GM19023 (cell line): ENCODE measurements around the gene MARCHF5.
"Not testable (repeated sequence)": the region's sequence is repeated elsewhere in the genome, so short reads cannot be mapped to it uniquely, and the experiment has no call there.

Experiments used
- ATAC-seq: cut with Tn5 transposase; IDR thresholded peaks from one replicate; pipeline ENCODE4 v1.9.1; 2021; ENCODE audit warnings: mild to moderate bottlenecking, moderate library complexity; ENCODE audit not compliant: unreplicated experiment

MARCHF5 gene

DNA sequence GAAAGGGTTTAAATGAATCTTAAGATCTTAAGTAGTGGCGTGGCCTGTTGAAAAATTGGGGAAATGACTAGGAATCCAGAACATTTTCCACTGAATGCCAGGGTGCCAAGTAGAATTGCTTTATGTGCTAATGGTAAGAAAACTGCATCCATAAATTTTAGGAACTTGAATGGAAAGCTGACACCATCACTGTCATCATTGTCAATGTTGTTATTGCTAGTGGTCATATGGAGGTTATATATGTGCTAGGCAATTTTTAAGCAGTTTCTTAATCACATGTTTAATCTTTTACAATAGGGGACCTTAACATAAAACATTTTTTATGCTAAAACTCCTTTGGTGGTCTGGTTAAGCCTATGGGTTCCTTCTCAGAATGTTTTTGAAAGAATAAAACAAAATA lies 13.1 kb downstream of the MARCHF5 start:
- no peak for ATAC-seq

DNA sequence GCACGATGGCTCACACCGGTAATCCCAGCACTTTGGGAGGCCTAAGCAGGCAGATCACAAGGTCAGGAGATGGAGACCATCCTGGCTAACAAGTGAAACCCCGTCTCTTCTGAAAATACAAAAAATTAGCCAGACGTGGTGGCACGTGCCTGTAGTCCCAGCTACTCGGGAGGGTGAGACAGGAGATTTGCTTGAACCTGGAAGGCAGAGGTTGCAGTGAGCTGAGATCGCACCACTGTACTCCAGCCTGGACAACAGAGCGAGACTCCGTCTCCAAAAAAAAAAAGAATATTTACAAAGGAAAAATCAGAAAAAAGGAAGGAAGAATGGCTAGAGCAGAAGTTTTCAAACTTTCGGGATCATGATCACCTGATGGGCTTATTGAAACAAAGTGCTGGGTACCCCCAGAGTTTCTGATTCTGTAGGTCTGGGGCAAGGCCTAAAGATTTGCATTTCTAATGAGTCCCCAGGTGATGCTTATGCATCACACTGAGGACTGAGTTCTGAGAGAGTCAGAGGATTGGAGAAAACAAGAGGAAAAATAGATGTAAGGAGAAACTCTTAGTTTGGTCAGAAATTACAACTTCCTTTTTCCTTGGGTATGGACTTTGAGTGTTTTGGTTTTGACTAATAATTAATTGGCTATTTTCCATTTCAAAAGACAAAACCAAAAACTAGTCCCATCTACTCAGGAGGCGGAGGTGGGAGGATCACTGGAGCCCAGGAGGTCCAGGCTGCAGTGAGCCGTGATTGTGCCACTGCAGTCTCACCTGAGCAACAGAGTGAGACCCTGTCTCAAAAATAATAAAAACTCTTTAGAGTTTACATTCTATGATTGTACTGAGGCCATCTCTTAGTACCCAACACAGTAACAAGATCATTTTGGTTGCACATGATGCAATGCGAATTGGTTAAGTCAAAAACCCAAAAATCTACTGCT lies 14.4 kb downstream of the MARCHF5 start:
- ATAC-seq: no peak

DNA sequence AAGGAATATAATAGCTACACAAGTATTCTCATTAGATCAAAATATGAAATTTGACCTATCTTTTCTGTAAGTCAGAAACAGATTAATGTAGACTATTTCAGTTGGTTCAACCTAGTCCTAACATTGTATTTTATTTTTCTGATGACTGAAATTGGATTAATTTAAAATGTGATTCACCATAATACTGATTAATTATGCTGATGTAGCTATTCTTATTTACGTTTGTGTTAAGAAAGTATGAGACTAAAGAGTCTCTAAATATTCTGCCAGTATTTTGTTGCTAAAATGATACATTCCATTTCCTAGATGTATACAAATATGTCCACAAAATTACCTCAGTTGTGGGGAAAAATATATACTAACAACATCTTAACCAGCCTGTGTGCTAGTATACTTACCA lies 18.3 kb downstream of the MARCHF5 start:
- no peak for ATAC-seq

- ATAC-seq: no peak
Observed at GRCh38 chr10:92313750-92314149, 22.8 kb downstream of the MARCHF5 start.

DNA sequence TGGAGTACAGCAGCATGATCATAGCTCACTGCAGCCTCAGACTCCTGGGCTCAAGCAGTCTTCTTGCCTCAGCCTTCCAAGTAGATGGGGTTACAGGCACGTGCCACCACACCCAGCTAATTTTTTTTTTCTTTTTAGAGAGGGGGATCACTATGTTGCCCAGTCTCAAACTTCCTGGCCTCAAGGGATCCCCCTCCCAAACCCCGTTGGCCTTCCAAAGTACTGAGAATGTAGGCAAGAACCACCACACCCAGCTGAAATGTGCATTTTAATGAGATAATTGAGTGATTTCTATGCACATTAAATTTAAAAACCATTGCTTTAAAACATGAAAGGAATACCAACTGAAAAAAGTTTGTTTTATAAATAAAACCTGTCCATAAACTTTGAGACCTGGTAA lies 25.6 kb downstream of the MARCHF5 start:
- no peak for ATAC-seq

DNA sequence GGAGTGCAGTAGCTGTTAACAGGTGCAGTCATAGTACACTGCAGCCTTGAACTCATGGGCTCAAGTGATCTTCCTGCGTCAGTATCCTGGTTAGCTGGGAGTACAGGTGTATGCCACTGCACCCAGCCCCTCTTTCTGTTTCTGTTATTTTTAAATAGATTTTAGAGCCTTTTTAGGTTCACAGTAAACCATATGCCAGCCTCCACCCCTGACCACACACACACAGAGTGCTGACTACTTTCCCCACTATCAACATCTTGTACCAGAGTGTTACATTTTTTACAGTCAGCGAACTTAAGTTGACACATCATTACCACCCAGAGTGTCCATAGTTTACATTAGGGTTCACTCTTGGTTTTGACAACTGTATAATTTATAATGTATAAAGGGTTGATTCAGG lies 32.1 kb downstream of the MARCHF5 start:
- ATAC-seq: no peak

- ATAC-seq: no peak
Observed at GRCh38 chr10:92327445-92328433, 36.8 kb downstream of the MARCHF5 start.

DNA sequence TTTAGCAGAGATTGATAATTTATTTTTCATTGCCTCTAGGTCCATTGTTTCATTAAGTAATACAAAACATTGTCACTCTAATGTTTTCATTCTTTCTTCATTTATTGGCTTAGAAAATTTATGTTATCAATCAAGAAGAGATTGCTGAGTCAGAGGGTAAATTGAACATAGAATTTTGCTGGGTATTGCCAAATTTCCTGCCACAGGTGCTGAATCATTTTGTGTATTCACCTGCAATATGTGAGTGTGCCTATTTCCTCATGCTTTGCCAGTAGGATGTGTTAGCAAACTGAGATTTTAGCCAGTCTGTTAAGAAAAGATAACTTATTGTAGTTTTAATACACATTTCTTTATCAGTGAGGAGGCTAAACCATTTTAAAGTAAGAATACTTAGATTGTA lies 38.0 kb downstream of the MARCHF5 start:
- ATAC-seq: no peak

GRCh38 chr10:92329927-92330326 lies 39.0 kb downstream of the MARCHF5 start:
- ATAC-seq: not testable (repeated sequence)

DNA sequence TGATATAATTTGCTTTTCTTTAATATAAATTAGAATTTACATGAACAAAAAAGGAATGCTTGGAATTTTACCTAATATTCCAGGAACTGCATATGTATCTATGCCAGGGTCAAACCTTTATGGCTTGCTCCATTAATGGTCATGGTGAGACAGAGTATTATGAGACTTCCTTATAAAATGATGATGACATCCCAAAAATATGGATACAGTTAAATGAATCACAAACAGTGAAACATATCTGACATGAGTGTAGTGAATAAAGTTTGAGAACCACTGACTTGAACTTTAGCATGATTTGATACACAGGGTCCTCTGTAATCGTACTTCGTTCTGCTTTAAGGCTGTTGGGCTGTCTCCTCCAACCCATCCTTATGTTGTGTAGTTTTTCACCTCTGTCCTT lies 51.8 kb downstream of the MARCHF5 start:
- no peak for ATAC-seq

DNA sequence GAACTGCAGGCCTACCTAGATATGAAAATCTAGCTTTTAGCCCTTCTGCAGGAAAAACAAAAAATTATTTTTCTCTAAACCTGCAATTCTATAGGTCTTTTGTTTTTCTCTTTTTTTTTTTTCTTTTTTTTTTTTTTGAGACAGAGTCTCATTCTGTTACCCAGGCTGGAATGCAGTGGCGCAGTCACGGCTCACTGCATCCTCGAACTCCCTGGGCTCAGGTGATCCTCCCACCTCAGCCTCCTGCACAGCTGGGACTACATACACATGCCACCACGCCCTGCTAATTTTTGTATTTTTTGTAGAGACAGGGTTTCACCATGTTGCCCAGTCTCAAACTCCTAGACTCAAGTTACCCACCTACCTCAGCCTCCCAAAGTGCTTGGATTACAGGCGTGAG lies 54.6 kb downstream of the MARCHF5 start:
- not testable (repeated sequence) for ATAC-seq

DNA sequence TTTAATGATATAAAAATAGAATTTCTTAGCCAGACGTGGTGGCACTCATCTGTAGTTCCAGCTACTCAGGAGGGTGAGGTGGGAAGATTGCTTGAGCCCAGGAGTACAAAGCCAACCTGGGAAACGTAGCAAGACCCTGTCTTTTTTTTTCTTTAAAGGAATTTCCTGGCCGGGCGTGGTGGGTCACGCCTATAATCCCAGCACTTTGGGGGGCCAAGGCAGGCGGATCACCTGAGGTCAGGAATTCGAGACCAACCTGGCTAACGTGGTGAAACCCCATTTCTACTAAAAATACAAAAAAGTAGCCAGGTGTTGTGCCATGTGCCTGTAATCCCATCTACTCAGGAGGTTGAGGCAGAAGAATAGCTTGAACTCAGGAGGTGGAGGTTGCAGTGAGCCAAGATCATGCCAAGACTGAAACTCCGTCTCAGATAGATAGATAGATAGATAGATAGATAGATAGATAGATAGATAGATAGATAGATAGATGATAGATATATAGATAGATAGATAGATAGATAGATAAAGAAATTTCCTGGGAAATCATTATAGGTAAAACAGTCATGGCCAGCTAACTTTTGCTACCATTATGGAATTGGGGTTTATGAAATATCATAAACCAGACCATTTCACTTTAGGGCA lies 56.2 kb downstream of the MARCHF5 start:
- ATAC-seq: not testable (repeated sequence)

- no peak for ATAC-seq
Observed at GRCh38 chr10:92350411-92350810, 59.4 kb downstream of the MARCHF5 start.

DNA sequence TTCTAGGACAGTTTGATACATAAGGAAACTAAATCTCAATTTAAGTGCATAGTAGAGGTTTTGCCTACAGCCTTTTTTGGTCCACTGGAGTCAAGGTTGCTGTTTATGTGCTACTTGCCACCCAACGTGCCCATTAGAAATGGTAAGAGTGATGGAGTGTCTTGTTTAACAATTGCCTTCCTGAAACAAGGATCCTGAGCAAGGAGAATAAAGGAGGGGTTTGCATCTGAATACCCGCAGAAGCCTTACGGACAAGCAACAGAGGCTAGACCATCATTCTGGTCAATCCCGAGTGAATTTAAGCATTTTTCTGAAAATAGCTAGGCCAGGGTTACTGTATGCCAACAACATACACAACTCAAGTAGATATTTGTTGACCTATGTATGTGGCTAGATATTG lies 63.6 kb downstream of the MARCHF5 start:
- no peak for ATAC-seq

DNA sequence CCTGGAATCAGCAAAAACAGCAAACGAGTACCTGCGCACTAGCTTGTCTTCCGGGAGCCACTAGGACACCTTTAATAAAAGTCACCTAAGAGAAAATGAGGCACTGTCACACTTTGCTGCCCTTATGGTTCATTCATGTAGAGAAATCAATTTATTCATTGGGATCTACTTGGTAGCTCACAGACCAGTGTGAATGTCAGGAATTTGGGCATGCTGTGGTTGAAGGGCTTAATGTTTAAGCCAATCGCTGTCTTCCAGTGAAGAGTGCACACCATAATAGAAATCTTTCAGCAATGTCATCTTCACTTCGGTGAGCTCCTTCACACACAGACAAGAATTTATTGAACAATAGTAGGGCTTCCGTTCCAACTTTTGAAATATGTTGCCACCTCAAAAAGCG lies 65.1 kb downstream of the MARCHF5 start:
- ATAC-seq: no peak

DNA sequence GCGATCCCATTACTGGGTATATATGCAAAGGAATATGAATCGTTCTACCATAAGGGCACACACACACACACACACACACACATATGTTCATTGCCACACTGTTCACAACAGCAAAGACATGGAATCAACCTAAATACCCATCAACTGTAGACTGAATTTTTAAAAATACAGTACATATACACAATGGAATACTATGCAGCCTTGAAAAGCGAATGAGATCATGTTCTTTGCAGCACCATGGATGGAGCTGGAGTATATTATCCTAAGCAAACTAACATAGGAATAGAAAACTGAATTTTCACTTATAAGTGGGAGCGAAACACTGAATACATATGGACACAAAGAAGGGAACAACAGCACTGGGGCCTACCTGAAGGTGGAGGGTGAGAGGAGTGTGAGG lies 72.5 kb downstream of the MARCHF5 start:
- no peak for ATAC-seq

DNA sequence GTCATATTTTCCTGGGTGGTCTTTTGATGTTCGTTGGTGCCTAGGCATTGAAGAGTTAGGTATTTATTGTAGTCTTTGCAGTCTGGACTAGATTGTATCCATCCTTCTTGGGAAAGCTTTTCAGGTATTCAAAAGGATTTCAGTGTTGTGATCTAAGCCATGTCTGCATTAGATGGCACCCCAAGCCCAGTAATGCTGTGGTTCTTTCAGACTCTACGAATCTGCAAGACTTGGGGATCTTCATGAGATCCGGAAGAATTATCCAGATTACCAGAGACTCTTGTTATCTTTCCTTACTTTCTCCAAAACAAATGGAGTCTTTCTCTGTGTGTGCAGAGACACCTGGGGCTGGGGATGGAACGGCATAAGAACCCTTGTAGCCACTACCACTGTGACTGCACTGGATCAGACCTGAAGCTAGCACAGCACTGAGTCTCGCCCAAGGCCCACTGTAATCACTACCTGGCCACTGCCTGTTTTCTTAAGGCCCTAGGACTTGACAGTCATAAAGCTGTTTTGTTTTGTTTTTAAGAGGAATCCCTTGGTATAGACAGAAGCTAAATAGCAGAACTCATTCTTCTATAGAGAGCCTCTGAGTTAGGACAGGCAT lies 75.5 kb downstream of the MARCHF5 start:
- no peak for ATAC-seq

- ATAC-seq: no peak
Observed at GRCh38 chr10:92377962-92378361, 87.0 kb downstream of the MARCHF5 start.

DNA sequence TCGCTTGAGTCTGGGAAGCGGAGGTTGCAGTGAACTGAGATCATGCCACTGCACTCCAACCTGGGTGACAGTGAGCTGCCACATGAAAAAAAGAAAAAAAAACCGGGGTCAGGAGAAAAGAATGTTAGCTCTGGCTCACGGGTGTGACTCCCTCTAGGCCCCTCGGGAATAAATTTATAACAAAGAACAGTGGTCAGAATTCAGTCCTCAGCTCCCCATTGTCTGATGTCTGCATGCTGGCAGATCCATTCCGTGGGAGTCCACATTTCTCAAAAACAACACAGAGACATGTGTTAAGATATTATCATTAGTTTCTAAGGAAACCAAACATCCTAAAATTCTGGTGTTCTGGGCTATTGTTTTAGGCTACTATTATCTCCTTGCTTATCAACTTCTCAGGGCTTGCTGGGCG lies 90.6 kb downstream of the MARCHF5 start:
- no peak for ATAC-seq

- no peak for ATAC-seq
Observed at GRCh38 chr10:92382631-92383030, 91.7 kb downstream of the MARCHF5 start.

GRCh38 chr10:92384741-92385140 lies 93.8 kb downstream of the MARCHF5 start:
- no peak for ATAC-seq
